AG09309 (cell line): Measurements from ENCODE around the gene NPBWR2.

ENCODE experiments used
- DNase-seq: peaks from one replicate; pipeline ENCODE4 v3.0.0-alpha.2; 2010; ENCODE audit warnings: low read depth
- H3K4me3 ChIP-seq: 2 replicates; pipeline ENCODE4 v1.5.1; 2011; ENCODE audit warnings: mild to moderate bottlenecking, low read depth, low read length, moderate library complexity; ENCODE audit not compliant: control insufficient read depth
- TF ChIP-seq, protein P1 (sequence below): IDR thresholded peaks from 2 replicates; pipeline ENCODE4 v1.5.1; 2011; ENCODE audit warnings: mild to moderate bottlenecking, low read depth, low read length, inconsistent platforms; ENCODE audit not compliant: insufficient read depth, control insufficient read depth; ENCODE audit errors: missing control alignments

NPBWR2 gene

DNA sequence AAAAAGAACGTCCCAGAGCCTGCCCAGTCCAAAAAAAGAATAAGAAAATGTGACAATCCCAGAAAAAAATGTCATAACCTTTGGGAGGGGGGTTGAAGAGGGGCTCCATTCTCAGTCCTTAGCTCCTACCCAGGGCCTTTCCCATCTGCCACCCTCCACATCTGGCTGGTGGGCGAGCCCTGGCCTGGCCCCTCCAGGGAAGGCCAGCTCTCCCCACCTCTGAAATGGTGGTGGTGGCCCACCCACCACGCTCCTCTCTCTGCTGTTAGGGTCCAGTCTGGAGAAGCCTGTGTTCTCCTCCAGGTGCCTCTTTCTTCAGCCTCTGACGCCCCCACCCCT is 28.5 kb downstream of the NPBWR2 start:
- peak overlapping the region; percentile 89 for H3K4me3 ChIP-seq
- TF ChIP-seq, protein P1, sequence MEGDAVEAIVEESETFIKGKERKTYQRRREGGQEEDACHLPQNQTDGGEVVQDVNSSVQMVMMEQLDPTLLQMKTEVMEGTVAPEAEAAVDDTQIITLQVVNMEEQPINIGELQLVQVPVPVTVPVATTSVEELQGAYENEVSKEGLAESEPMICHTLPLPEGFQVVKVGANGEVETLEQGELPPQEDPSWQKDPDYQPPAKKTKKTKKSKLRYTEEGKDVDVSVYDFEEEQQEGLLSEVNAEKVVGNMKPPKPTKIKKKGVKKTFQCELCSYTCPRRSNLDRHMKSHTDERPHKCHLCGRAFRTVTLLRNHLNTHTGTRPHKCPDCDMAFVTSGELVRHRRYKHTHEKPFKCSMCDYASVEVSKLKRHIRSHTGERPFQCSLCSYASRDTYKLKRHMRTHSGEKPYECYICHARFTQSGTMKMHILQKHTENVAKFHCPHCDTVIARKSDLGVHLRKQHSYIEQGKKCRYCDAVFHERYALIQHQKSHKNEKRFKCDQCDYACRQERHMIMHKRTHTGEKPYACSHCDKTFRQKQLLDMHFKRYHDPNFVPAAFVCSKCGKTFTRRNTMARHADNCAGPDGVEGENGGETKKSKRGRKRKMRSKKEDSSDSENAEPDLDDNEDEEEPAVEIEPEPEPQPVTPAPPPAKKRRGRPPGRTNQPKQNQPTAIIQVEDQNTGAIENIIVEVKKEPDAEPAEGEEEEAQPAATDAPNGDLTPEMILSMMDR, result no peak
- no peak for DNase-seq

DNA sequence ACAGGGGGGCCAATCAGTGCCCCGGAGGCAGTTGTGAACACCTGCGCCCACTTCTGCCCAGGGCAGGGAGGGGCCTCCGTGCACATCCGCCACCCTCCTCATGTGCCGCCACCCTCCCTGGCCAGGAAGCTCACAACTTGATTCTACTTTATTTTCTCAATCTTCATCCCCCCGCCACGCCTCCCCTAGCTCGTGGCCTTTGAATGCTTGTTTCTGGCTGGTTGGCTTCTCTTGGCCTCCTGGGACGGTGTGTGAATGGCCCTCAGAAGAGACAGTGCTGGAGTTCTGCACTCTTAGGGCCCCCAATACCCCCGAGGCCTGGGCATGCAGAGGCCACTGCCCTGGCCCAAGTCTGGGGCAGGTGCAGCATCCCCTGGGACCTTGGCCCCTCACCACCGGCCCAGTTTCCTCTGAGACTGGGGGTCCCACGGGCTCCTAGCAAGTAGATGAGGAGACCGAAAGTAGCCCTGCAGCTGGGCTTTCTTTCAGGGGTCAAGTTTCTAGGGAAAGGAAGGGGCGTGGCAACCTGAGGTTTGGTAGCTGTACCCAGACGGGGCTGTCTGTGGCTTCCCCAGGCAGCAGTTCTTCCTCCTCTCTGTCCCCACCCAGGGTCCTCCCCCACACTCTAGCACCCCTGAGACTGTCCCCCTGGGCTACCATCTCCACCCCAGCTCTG is 29.4 kb downstream of the NPBWR2 start:
- TF ChIP-seq, protein P1, result no peak
- no peak for DNase-seq
- peak overlapping the region; percentile 89 for H3K4me3 ChIP-seq

DNA sequence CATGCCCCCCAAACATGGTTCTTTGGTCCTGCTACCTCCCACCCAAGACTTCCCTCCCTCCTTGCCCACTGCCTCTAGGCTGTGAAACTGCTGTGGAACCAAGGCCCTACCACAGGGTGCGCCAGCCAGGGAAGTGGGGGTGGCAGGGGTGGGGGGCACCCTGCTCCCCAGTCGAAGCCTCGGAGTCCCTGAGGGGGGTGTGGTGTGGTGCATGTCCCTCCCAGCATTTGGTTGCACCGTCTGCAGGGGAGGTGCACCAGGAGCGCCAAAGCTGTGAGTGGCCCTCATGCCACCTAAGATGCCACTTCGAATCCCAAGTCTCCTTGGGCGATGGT is 29.9 kb downstream of the NPBWR2 start:
- DNase-seq, result no peak
- TF ChIP-seq, protein P1, result no peak
- H3K4me3 ChIP-seq, result no peak overlapping the region

DNA sequence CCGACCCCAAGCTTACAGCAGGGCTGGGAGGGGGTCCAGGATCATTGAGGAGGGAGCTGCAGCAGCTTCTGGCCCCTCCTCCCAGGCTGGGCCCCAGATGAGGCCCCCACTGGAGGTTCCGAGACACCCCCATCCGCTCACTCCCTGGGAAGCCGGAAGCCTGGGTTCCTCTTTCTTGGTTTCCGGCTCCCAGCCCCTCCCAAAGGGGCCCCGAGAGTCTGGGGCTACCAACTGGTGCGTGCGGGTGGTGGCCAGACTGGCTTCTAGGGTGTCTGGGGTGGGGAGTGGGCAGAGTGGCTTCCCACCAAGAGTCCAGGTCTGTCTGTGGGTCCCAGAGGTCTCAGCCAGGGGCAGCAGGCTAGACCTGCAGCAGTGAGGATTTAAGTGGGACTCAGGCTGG is 30.3 kb downstream of the NPBWR2 start:
- DNase-seq, result no peak
- TF ChIP-seq, protein P1, result no peak
- H3K4me3 ChIP-seq, result no peak overlapping the region

DNA sequence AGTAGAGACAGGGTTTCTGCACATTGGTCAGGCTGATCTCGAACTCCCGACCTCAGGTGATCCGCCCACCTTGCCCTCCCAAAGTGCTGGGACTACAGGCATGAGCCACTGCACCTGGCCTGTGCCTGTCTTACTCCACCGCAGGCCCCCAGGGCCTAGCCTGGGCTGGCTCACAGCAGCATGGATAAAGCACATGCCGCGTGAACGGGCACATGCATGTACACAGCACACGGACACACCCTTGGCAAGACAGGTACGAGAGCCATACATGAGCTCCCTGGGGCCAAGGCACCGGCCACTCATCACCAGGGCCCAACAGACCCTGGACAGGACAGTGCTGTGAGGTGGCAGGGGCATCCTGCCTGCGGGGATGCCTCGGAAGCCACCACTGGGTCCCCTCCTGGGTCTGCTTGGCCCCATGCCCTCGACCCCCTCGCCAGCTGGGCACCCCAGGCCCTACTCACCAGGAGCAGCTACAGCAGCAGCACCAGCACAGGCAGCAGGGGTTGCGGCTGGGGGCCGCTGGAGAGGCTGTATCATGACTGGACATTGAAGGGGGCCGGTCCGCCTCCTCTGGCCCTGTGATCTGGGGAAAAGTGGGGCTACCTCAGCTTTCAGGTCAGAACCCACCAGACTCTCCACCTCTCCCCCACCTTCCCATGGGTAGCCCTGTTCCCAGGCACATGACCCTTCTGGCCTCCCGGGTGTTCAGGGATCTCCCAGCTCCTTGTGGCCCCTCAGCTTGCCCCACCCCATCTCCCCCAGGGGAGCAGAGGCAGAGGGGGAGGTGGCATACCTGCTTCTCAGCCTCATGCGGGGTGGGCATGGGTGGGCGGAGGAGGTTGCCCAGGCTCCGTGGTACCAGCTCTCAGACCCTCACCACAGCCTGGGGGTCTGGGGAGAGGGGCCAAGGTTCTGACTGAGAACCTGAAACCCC is 31.0 kb downstream of the NPBWR2 start:
- DNase-seq, result no peak
- no peak overlapping the region for H3K4me3 ChIP-seq
- TF ChIP-seq, protein P1, result no peak

DNA sequence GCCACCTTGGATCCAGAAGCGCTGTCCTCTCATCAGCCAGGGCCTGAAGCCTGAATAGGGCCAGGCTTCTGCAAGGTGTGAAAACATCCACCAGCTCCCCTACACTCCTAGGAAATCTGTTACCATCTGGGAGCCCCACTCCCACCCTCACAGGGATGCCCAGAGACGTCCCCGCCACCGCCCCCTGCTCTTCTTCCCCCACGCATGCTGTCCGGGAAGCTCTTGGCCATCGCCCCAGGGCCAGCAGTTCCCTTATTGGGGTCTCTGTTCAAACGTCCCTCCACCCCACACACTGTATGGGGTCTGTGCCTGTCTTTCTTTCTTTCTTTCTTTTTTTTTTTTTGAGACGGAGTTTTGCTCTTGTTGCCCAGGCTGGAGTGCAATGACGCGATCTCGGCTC is 31.8 kb downstream of the NPBWR2 start:
- DNase-seq, result no peak
- no peak overlapping the region for H3K4me3 ChIP-seq
- TF ChIP-seq, protein P1, result no peak
